GM12878 (cell line): ENCODE data around the gene FAT1. TPM values are rescaled to one million over a fixed set of nuclear protein-coding genes. Genes with fewer than 3 reads are reported as not detected.

Source experiments
- ATAC-seq: fragments of 200-7000 bp; cut with Tn5 transposase; 3 replicates; pipeline ENCODE4 v1.9.1; 2020; ENCODE audit warnings: mild to moderate bottlenecking, moderate library complexity
- BruUV-seq: library from RNA; stranded (reverse); fragments of 400-500 nt; replicated peaks from 2 replicates; lab custom pipeline; 2021; lab: Mats Ljungman, UMichigan
- CTCF ChIA-PET: fragments of 300-600 bp; sonication (Branson Sonifier 250); formaldehyde crosslinking; extraction: SDS; loops from one replicate; lab custom pipeline; 2021; ENCODE audit warnings: inconsistent platforms; lab: Yijun Ruan, JAX
- POLR2A ChIA-PET: fragments of 350-600 bp; formaldehyde crosslinking; extraction: SDS; loops from one replicate; lab custom pipeline; 2021; ENCODE audit warnings: inconsistent platforms; lab: Charles Lee
- RAD21 ChIA-PET: fragments of 300-600 bp; sonication (Branson Sonifier 250); formaldehyde crosslinking; loops from one replicate; lab custom pipeline; 2023; ENCODE audit warnings: antibody characterized with exemption; ENCODE audit not compliant: unreplicated experiment; lab: Charles Lee
- SMC1A ChIA-PET: fragments of 300-600 bp; sonication (Branson Sonifier 250); formaldehyde crosslinking; loops from one replicate; lab custom pipeline; 2023; ENCODE audit not compliant: unreplicated experiment, uncharacterized antibody; lab: Charles Lee
- DNase-seq: peaks from one replicate; pipeline ENCODE4 v3.0.0-alpha.2; 2011; ENCODE audit warnings: low read depth, low spot score
- FAIRE-seq: peaks from 3 replicates; lab custom pipeline; 2011; peaks lifted over from hg19 to GRCh38; lab: Jason Lieb, UNC
- H2AFZ ChIP-seq: 2 replicates; pipeline ENCODE4 v1.6.0; 2011; ENCODE audit warnings: low read depth, low read length, control low read depth; ENCODE audit not compliant: control insufficient read depth
- H3K27ac ChIP-seq: 2 replicates; pipeline ENCODE4 v1.5.1; 2011; ENCODE audit warnings: control low read depth; ENCODE audit not compliant: control insufficient read depth, insufficient read depth
- H3K27me3 ChIP-seq, 2 experiments: replicated peaks in 1 of 2; 2 replicates each; pipeline versions ENCODE4 v1.6.0 to v1.6.1; 2011; ENCODE audit warnings: low read length in 1 of 2; ENCODE audit not compliant: control insufficient read depth in 2 of 2, insufficient read depth in 2 of 2
- H3K36me3 ChIP-seq, 2 experiments: 2 replicates each; pipeline ENCODE4 v1.5.1; 2011; ENCODE audit warnings: low read length in 1 of 2; ENCODE audit not compliant: control insufficient read depth in 2 of 2, insufficient read depth in 2 of 2
- H3K4me1 ChIP-seq: 2 replicates; pipeline ENCODE4 v1.6.1; 2011; ENCODE audit warnings: mild to moderate bottlenecking, low read length, moderate library complexity, mixed read lengths; ENCODE audit not compliant: control insufficient read depth, insufficient read depth
- H3K4me2 ChIP-seq: 2 replicates; pipeline ENCODE4 v1.6.0; 2011; ENCODE audit warnings: control low read depth; ENCODE audit not compliant: control insufficient read depth, insufficient read depth
- H3K4me3 ChIP-seq: fragments of 200-600 bp; sonication (generic); 2 replicates; pipeline ENCODE4 v1.5.1; 2016
- H3K79me2 ChIP-seq: 2 replicates; pipeline ENCODE4 v1.6.0; 2011; ENCODE audit warnings: low read length; ENCODE audit not compliant: control insufficient read depth, insufficient read depth
- H3K9ac ChIP-seq: 2 replicates; pipeline ENCODE4 v1.8.0; 2011; ENCODE audit warnings: low read length, control low read depth, mixed read lengths; ENCODE audit not compliant: control insufficient read depth, insufficient read depth
- H3K9me3 ChIP-seq: replicated peaks from 3 replicates; pipeline ENCODE4 v1.5.1; 2011; ENCODE audit warnings: mild to moderate bottlenecking, low read length; ENCODE audit not compliant: control insufficient read depth, insufficient read depth
- H4K20me1 ChIP-seq: 2 replicates; pipeline ENCODE4 v1.6.0; 2011; ENCODE audit not compliant: control insufficient read depth, insufficient read depth
- CBX3 ChIP-seq: fragments of 200-600 bp; sonication (generic); IDR thresholded peaks from 2 replicates; pipeline ENCODE4 v1.6.1; 2016; ENCODE audit warnings: low read depth, borderline replicate concordance
- IRF4 ChIP-seq: IDR thresholded peaks from 2 replicates; pipeline ENCODE4 v1.6.1; 2011; ENCODE audit warnings: low read depth, low read length
- JUNB ChIP-seq: IDR thresholded peaks from 2 replicates; pipeline ENCODE4 v1.6.1; 2016; ENCODE audit warnings: antibody characterized with exemption, mild to moderate bottlenecking
- RAD51 ChIP-seq: fragments of 450-650 bp; IDR thresholded peaks from 2 replicates; pipeline ENCODE4 v1.6.1; 2016; ENCODE audit warnings: moderate library complexity, mild to moderate bottlenecking, inconsistent platforms
- SIX5 ChIP-seq: IDR thresholded peaks from 2 replicates; pipeline ENCODE4 v1.6.1; 2011; ENCODE audit warnings: mild to moderate bottlenecking, low read depth, low read length, moderate library complexity; ENCODE audit not compliant: severe bottlenecking
- SREBF1 ChIP-seq: IDR thresholded peaks from 2 replicates; pipeline ENCODE4 v1.6.1; 2012; ENCODE audit warnings: mild to moderate bottlenecking, low read length
- SUPT20H ChIP-seq: IDR thresholded peaks from 2 replicates; pipeline ENCODE4 v1.6.1; 2011; ENCODE audit warnings: low read depth, mild to moderate bottlenecking, low read length, moderate library complexity, borderline replicate concordance; ENCODE audit not compliant: control insufficient read depth
- YY1 ChIP-seq: IDR thresholded peaks from 2 replicates; pipeline ENCODE4 v1.6.1; 2011; ENCODE audit warnings: low read depth, mild to moderate bottlenecking, low read length
- WGBS: methylation state at CpG from one replicate; pipeline ENCODE4 v1.1.6; 2016; ENCODE audit warnings: low lambda C conversion rate; ENCODE audit not compliant: insufficient replicate concordance, insufficient coverage; ENCODE audit errors: missing lambda C conversion rate; 5-methylcytosine and 5-hydroxymethylcytosine counted together
- in situ Hi-C: fragments of 300-500 bp; cut with MboI; formaldehyde crosslinking; loops from 9 replicates; pipeline ENCODE4 v1.14.3; 2018; ENCODE audit warnings: mixed read lengths
- intact Hi-C: fragments of 100-400 bp; cut with micrococcal nuclease; formaldehyde crosslinking; loops from one replicate; pipeline ENCODE4 v1.14.2; 2022; ENCODE audit not compliant: unreplicated experiment
- polyA plus RNA-seq, 11 experiments: library from polyadenylated mRNA; depleted of rRNA in 4 of 11; unstranded in 6 of 11; stranded (reverse) in 5 of 11; fragments of >200 nt; fragmentation: Nextera tagmentation in 4 of 11; fragmentation: Illumina TruSeq in 1 of 11; extraction: Ambion mirVana in 4 of 11; extraction: Trizol in 1 of 11; gene quantifications; 1 replicate in 1 of 11; 2 replicates in 10 of 11; pipeline versions ENCODE4 v1.2.1 to v1.2.3, GENCODE V29; 2011 to 2016; ENCODE audit warnings: inconsistent platforms in 2 of 11, missing spikeins in 2 of 11, low read depth in 1 of 11
- total RNA-seq, 4 experiments: library from RNA; depleted of rRNA in 3 of 4; stranded (reverse); fragments of >200 nt in 3 of 4; fragmentation: Illumina TruSeq in 1 of 4; extraction: Trizol in 1 of 4; gene quantifications; 2 replicates each; pipeline versions ENCODE4 v1.2.1 to v1.2.3, GENCODE V29; 2013 to 2021
- TF ChIP-seq, protein P1 (sequence below): fragments of 450-650 bp; IDR thresholded peaks from 2 replicates; pipeline ENCODE4 v1.6.1; 2014; ENCODE audit warnings: mild to moderate bottlenecking
- TF ChIP-seq, protein P2 (sequence below): fragments of 450-650 bp; conservative IDR thresholded peaks from 2 replicates; pipeline ENCODE4 v1.6.1; 2017; ENCODE audit warnings: mild to moderate bottlenecking, moderate library complexity
- TF ChIP-seq, protein P3 (sequence below): fragments of 450-650 bp; IDR thresholded peaks from 2 replicates; pipeline ENCODE4 v1.6.1; 2018; ENCODE audit warnings: borderline replicate concordance, mild to moderate bottlenecking; ENCODE audit not compliant: partially characterized antibody

FAT1 gene
- total and polyA plus RNA-seq, 10 of the 15 experiments (the other 5 are each of a cell fraction or from before 2014, with no cell fraction given): 0.04 to 11.8 (median 0.11) TPM; not detected in 1

DNA sequence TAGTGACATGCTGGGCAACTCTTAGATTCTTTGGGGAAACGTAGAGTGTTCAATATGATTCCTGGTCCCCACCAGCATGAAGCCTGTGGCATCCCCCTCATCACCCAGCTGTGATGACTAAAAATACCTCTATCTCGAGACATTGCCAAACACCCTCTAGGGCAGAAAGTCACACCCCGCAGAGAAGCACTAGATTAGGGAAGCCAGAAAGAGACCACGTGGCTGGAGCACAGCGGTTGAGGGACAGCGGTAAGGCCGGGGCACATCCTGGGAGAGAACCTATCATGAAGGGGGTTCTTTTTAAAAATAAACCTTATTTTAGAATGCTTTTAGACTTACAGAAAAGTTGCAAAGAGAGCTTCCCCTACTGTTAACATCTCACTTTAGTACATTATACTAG, 11.0 kb downstream of the FAT1 start:
- CTCF ChIA-PET: no interaction called here
- RAD21 ChIA-PET: no interaction called here
- BruUV-seq: no TSS peak
- Histone ChIP-seq H3K27ac (no peak overlapping the region), H3K9me3 (no peaks in the 10 kb centered on the region), H3K4me2 (no peak overlapping the region), H3K79me2 (no peaks in the 10 kb centered on the region), H4K20me1 (no peaks in the 10 kb centered on the region), H3K4me1 (no peaks in the 10 kb centered on the region), H3K36me3 (no peaks in the 10 kb centered on the region)
- DNase-seq: no peak
- POLR2A ChIA-PET: no interaction called here
- no peak for FAIRE-seq
- WGBS: 45% methylated on average over 7 of the region's 7 CpGs
- SMC1A ChIA-PET: no interaction called here
- intact Hi-C loops: no loop called here
- ATAC-seq: no peak
- TF ChIP-seq JUNB (no peak), SREBF1 (no peak), IRF4 (no peak), SUPT20H (no peak), RAD51 (no peak), YY1 (no peak), CBX3 (no peak), SIX5 (no peak)
- TF ChIP-seq, protein P1, sequence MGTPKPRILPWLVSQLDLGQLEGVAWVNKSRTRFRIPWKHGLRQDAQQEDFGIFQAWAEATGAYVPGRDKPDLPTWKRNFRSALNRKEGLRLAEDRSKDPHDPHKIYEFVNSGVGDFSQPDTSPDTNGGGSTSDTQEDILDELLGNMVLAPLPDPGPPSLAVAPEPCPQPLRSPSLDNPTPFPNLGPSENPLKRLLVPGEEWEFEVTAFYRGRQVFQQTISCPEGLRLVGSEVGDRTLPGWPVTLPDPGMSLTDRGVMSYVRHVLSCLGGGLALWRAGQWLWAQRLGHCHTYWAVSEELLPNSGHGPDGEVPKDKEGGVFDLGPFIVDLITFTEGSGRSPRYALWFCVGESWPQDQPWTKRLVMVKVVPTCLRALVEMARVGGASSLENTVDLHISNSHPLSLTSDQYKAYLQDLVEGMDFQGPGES: no peak
- TF ChIP-seq, protein P2, sequence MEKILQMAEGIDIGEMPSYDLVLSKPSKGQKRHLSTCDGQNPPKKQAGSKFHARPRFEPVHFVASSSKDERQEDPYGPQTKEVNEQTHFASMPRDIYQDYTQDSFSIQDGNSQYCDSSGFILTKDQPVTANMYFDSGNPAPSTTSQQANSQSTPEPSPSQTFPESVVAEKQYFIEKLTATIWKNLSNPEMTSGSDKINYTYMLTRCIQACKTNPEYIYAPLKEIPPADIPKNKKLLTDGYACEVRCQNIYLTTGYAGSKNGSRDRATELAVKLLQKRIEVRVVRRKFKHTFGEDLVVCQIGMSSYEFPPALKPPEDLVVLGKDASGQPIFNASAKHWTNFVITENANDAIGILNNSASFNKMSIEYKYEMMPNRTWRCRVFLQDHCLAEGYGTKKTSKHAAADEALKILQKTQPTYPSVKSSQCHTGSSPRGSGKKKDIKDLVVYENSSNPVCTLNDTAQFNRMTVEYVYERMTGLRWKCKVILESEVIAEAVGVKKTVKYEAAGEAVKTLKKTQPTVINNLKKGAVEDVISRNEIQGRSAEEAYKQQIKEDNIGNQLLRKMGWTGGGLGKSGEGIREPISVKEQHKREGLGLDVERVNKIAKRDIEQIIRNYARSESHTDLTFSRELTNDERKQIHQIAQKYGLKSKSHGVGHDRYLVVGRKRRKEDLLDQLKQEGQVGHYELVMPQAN: no peak
- TF ChIP-seq, protein P3, sequence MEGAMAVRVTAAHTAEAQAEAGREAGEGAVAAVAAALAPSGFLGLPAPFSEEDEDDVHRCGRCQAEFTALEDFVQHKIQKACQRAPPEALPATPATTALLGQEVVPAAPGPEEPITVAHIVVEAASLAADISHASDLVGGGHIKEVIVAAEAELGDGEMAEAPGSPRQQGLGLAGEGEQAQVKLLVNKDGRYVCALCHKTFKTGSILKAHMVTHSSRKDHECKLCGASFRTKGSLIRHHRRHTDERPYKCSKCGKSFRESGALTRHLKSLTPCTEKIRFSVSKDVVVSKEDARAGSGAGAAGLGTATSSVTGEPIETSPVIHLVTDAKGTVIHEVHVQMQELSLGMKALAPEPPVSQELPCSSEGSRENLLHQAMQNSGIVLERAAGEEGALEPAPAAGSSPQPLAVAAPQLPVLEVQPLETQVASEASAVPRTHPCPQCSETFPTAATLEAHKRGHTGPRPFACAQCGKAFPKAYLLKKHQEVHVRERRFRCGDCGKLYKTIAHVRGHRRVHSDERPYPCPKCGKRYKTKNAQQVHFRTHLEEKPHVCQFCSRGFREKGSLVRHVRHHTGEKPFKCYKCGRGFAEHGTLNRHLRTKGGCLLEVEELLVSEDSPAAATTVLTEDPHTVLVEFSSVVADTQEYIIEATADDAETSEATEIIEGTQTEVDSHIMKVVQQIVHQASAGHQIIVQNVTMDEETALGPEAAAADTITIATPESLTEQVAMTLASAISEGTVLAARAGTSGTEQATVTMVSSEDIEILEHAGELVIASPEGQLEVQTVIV: no peak
- TF ChIP-seq, all 136 proteins: peak for 0
- Histone ChIP-seq H3K9ac (no peak overlapping the region), H3K27me3 (no peaks in the 10 kb centered on the region), H2AFZ (no peak overlapping the region), H3K4me3 (no peak overlapping the region)
- in situ Hi-C loops: no loop called here
